ENCODE results near the gene GRIK3.

Gene GRIK3

GRCh38 chr1:37032660-37033354, 1.5 kb downstream of the GRIK3 start (continued):
- TF ChIP-seq ZBTB48 (tag by site-specific recombination; IDR thresholded peaks at IDR 0.05): no peak

- no peak overlapping the region for H3K27ac ChIP-seq (ENCODE audit: extremely low read depth, low read depth, low read length)
- H3K4me1 ChIP-seq (ENCODE audit: control insufficient read depth, insufficient read depth, low read length): no peaks in the 10 kb centered on the region
- TF ChIP-seq ZSCAN30 (tag by site-specific recombination; IDR thresholded peaks at IDR 0.05) (no peak), ZBTB21 (tag by site-specific recombination; IDR thresholded peaks at IDR 0.05) (no peak)
- no peak overlapping the region for H3K4me3 ChIP-seq (ENCODE audit: low read depth, low read length)
- POLR2A ChIA-PET: no interaction called here
- H3K9me3 ChIP-seq (ENCODE audit: control insufficient read depth, insufficient read depth, low read depth, low read length): no peaks in the 10 kb centered on the region
- no peaks in the 10 kb centered on the region for H3K36me3 ChIP-seq (ENCODE audit: control insufficient read depth in 2 of 2, insufficient read depth in 1 of 2, low read length in 2 of 2)
- CTCF ChIA-PET: no interaction called here
Measured at GRCh38 chr1:37031871-37032270, 2.4 kb downstream of the GRIK3 start.

- ChIA-PET POLR2A (no interaction called here), CTCF (no interaction called here)
- Histone ChIP-seq H3K36me3 (ENCODE audit: control insufficient read depth in 2 of 2, insufficient read depth in 1 of 2, low read length in 2 of 2) (no peaks in the 10 kb centered on the region), H3K27ac (ENCODE audit: extremely low read depth, low read depth, low read length) (no peak overlapping the region), H3K9me3 (ENCODE audit: control insufficient read depth, insufficient read depth, low read depth, low read length) (no peaks in the 10 kb centered on the region), H3K4me3 (ENCODE audit: low read depth, low read length) (no peak overlapping the region), H3K4me1 (ENCODE audit: control insufficient read depth, insufficient read depth, low read length) (no peaks in the 10 kb centered on the region)
- TF ChIP-seq REPIN1 (tag by site-specific recombination; IDR thresholded peaks at IDR 0.05; ENCODE audit: low read depth) (no peak), ZNF580 (tag by site-specific recombination; IDR thresholded peaks at IDR 0.05) (no peak), ZNF391 (tag by site-specific recombination; IDR thresholded peaks at IDR 0.05; ENCODE audit: borderline replicate concordance, low read depth) (no peak), INSM2 (tag by site-specific recombination; IDR thresholded peaks at IDR 0.05) (no peak), SALL2 (tag by site-specific recombination; IDR thresholded peaks at IDR 0.05; ENCODE audit: borderline replicate concordance) (no peak), ZBTB1 (tag by site-specific recombination; IDR thresholded peaks at IDR 0.05) (no peak), PRDM10 (tag by site-specific recombination; IDR thresholded peaks at IDR 0.05) (no peak), ZNF837 (tag by site-specific recombination; IDR thresholded peaks at IDR 0.05) (no peak)
Measured at GRCh38 chr1:37031429-37031828, 2.9 kb downstream of the GRIK3 start.

GRCh38 chr1:37028981-37029617, 5.2 kb downstream of the GRIK3 start:
- ChIA-PET CTCF (interaction anchor here (0.5 kb wide), 1 partner anchor 129 kb away, joined by 3 read pairs; no protein-coding TSS in a partner anchor), POLR2A (no interaction called here)
- Histone ChIP-seq H3K4me1 (ENCODE audit: control insufficient read depth, insufficient read depth, low read length) (no peaks in the 10 kb centered on the region), H3K4me3 (ENCODE audit: low read depth, low read length) (no peak overlapping the region), H3K27ac (ENCODE audit: extremely low read depth, low read depth, low read length) (no peak overlapping the region), H3K9me3 (ENCODE audit: control insufficient read depth, insufficient read depth, low read depth, low read length) (no peaks in the 10 kb centered on the region), H3K36me3 (ENCODE audit: control insufficient read depth in 2 of 2, insufficient read depth in 1 of 2, low read length in 2 of 2) (no peaks in the 10 kb centered on the region)
- no peak for TF ChIP-seq ZSCAN5A (tag by site-specific recombination; IDR thresholded peaks at IDR 0.05)
- no peak for TF ChIP-seq ZBTB6 (tag by site-specific recombination; IDR thresholded peaks at IDR 0.05)
- TF ChIP-seq ZNF274 (IDR thresholded peaks at IDR 0.05; ENCODE audit: low read length): no peak
- TF ChIP-seq ZNF274 (tag by site-specific recombination; IDR thresholded peaks at IDR 0.05; ENCODE audit: borderline replicate concordance): no peak
- TF ChIP-seq ZNF2 (tag by site-specific recombination; IDR thresholded peaks at IDR 0.05): peak; percentile 64; the same call in 1 of the 2 replicates
- TF ChIP-seq MZF1 (tag by site-specific recombination; IDR thresholded peaks at IDR 0.05; ENCODE audit: borderline replicate concordance): no peak
